B cell (primary cell): ENCODE measurements around the gene MYL10.

Experiments
- EZH2 ChIP-seq: IDR thresholded peaks from 2 replicates; pipeline ENCODE4 v1.6.1; 2012; ENCODE audit warnings: borderline replicate concordance, low read depth, mild to moderate bottlenecking, moderate library complexity, low read length; ENCODE audit not compliant: insufficient read depth, poor library complexity, severe bottlenecking
- TF ChIP-seq, protein P1 (sequence below): fragments of 200-600 bp; IDR thresholded peaks from one replicate; pipeline ENCODE4 v1.8.0; 2022; ENCODE audit warnings: antibody characterized with exemption, mild to moderate bottlenecking

DNA sequence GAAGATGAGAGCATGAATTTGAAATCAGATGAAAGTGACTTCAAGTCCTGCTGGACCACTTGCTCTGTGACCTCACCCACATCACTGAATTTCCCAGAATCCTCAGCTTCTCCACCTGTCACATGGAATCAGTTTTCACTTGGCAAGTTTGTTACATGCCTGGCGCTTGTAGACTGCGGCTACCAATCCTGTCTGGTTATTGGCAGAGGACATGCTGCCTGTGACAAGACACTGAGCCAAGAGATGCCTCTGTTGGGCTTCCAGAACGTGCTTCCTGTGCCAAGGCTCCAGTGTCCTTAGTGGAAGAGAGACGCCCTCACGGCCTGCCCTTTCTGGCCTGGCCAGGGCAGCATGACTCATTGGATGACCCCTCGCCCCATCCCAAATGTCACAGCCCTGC is 4.4 kb upstream of the MYL10 start:
- TF ChIP-seq, protein P1, sequence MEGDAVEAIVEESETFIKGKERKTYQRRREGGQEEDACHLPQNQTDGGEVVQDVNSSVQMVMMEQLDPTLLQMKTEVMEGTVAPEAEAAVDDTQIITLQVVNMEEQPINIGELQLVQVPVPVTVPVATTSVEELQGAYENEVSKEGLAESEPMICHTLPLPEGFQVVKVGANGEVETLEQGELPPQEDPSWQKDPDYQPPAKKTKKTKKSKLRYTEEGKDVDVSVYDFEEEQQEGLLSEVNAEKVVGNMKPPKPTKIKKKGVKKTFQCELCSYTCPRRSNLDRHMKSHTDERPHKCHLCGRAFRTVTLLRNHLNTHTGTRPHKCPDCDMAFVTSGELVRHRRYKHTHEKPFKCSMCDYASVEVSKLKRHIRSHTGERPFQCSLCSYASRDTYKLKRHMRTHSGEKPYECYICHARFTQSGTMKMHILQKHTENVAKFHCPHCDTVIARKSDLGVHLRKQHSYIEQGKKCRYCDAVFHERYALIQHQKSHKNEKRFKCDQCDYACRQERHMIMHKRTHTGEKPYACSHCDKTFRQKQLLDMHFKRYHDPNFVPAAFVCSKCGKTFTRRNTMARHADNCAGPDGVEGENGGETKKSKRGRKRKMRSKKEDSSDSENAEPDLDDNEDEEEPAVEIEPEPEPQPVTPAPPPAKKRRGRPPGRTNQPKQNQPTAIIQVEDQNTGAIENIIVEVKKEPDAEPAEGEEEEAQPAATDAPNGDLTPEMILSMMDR, result no peak
- TF ChIP-seq EZH2, result no peak
